Measurements from ENCODE around the gene CLCN6. TPM values are rescaled to one million over a fixed set of nuclear protein-coding genes. Genes with fewer than 3 reads are reported as not detected.
A peak's percentile ranks its signal among the peaks of the same experiment; 100 is the strongest.

Gene CLCN6
- total RNA-seq, 4 donors from 2014 or later: 24.3 to 30.3 (median 25.6) TPM

- Histone ChIP-seq H3K4me3 (no peak overlapping the region), H3K36me3 (peaks cover 0 to 99% (median 40%) of the 10 kb centered on the region in 3 donors), H3K27me3 (no peaks in the 10 kb centered on the region), H3K4me1 (no peaks in the 10 kb centered on the region), H3K27ac (no peak overlapping the region), H3K9me3 (no peaks in the 10 kb centered on the region)
- TF ChIP-seq, protein P1, sequence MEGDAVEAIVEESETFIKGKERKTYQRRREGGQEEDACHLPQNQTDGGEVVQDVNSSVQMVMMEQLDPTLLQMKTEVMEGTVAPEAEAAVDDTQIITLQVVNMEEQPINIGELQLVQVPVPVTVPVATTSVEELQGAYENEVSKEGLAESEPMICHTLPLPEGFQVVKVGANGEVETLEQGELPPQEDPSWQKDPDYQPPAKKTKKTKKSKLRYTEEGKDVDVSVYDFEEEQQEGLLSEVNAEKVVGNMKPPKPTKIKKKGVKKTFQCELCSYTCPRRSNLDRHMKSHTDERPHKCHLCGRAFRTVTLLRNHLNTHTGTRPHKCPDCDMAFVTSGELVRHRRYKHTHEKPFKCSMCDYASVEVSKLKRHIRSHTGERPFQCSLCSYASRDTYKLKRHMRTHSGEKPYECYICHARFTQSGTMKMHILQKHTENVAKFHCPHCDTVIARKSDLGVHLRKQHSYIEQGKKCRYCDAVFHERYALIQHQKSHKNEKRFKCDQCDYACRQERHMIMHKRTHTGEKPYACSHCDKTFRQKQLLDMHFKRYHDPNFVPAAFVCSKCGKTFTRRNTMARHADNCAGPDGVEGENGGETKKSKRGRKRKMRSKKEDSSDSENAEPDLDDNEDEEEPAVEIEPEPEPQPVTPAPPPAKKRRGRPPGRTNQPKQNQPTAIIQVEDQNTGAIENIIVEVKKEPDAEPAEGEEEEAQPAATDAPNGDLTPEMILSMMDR (IDR thresholded peaks at IDR 0.05): peak; percentile 94 to 97 (median 97)
- TF ChIP-seq EP300 (IDR thresholded peaks at IDR 0.05) (peak in 1 of 2 donors; percentile 44), POLR2A (IDR thresholded peaks at IDR 0.05) (no peak)
- peak; percentile 55 to 62 for DNase-seq (ENCODE audit: low spot score in 2 of 2)
- WGBS, 2 donors: 63% methylated on average over 40 of the region's 40 CpGs
Measured at GRCh38 chr1:11838349-11839272, 32.6 kb downstream of the CLCN6 start.

DNA sequence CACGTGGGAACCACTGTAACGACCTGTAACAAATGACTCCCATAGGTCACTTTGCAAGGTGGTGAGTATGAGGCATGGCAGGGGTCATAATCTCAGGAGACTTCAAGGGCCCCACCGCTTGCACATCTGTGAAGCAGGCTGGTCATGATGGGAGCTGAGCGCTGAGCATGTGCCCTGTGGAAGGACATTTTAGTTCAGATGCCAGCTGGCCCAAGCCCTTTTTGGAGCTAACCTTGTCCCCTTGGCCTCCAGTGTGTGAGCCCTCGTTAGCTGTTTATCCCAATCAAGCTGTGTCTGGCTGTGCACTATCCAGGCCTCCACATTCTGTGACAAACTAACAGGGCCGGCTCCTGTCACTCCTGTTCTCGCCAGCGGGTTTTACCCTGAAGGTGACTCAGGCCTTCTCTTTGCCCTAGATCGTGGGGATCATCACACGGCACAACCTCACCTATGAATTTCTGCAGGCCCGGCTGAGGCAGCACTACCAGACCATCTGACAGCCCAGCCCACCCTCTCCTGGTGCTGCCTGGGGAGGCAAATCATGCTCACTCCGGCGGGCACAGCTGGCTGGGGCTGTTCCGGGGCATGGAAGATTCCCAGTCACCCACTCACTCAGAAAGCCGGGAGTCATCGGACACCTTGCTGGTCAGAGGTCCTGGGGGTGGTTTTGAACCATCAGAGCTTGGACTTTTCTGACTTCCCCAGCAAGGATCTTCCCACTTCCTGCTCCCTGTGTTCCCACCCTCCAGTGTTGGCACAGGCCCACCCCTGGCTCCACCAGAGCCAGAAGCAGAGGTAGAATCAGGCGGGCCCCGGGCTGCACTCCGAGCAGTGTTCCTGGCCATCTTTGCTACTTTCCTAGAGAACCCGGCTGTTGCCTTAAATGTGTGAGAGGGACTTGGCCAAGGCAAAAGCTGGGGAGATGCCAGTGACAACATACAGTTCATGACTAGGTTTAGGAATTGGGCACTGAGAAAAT lies 34.0 kb downstream of the CLCN6 start:
- WGBS, 2 donors: 76 to 89% methylated on average over 18 to 20 of the region's 20 CpGs
- H3K9me3 ChIP-seq: no peaks in the 10 kb centered on the region
- H3K36me3 ChIP-seq: peaks cover 0 to 99% (median 32%) of the 10 kb centered on the region in 3 donors
- no peak overlapping the region for H3K27ac ChIP-seq
- no peak for DNase-seq (ENCODE audit: low spot score in 2 of 2)
- no peak overlapping the region for H3K4me3 ChIP-seq
- H3K4me1 ChIP-seq: no peaks in the 10 kb centered on the region
- no peaks in the 10 kb centered on the region for H3K27me3 ChIP-seq
- TF ChIP-seq EP300 (IDR thresholded peaks at IDR 0.05) (no peak), POLR2A (IDR thresholded peaks at IDR 0.05) (no peak)
- TF ChIP-seq, protein P1 (IDR thresholded peaks at IDR 0.05): no peak

DNA sequence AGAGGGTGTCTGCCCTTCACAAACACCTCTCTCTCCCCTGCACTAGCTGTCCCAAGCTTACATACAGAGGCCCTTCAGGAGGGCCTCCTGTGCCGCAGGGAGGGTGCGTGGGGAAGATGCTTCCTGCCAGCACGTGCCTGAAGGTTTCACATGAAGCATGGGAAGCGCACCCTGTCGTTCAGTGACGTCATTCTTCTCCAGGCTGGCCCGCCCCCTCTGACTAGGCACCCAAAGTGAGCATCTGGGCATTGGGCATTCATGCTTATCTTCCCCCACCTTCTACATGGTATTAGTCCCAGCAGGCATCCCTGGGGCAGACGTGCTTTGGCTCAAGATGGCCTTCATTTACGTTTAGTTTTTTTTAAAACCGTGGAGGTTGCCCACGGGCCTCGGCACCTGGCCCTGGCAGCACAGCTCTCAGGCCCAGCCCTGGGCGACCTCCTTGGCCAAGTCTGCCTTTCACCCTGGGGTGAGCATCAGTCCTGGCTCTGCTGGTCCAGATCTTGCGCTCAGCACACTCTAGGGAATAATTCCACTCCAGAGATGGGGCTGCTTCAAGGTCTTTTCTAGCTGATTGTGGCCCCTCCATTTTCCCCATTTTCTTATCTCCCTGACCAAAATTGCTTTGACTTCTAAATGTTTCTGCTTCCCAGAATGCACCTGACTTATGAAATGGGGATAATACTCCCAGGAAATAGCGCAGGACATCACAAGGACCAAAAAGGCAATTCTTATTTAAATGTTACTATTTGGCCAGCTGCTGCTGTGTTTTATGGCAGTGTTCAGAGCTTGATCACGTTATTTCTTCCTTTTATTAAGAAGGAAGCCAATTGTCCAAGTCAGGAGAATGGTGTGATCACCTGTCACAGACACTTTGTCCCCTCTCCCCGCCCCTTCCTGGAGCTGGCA lies 35.5 kb downstream of the CLCN6 start:
- DNase-seq (ENCODE audit: low spot score in 2 of 2): no peak
- Histone ChIP-seq H3K27ac (no peak overlapping the region), H3K4me3 (no peak overlapping the region), H3K9me3 (no peaks in the 10 kb centered on the region), H3K4me1 (no peaks in the 10 kb centered on the region), H3K27me3 (no peaks in the 10 kb centered on the region), H3K36me3 (peaks cover 0 to 98% (median 25%) of the 10 kb centered on the region in 3 donors)
- WGBS, 2 donors: 73 to 81% methylated on average over 16 to 17 of the region's 17 CpGs
- no peak for TF ChIP-seq POLR2A (IDR thresholded peaks at IDR 0.05)
- no peak for TF ChIP-seq EP300 (IDR thresholded peaks at IDR 0.05)
- TF ChIP-seq, protein P1 (IDR thresholded peaks at IDR 0.05): no peak

DNA sequence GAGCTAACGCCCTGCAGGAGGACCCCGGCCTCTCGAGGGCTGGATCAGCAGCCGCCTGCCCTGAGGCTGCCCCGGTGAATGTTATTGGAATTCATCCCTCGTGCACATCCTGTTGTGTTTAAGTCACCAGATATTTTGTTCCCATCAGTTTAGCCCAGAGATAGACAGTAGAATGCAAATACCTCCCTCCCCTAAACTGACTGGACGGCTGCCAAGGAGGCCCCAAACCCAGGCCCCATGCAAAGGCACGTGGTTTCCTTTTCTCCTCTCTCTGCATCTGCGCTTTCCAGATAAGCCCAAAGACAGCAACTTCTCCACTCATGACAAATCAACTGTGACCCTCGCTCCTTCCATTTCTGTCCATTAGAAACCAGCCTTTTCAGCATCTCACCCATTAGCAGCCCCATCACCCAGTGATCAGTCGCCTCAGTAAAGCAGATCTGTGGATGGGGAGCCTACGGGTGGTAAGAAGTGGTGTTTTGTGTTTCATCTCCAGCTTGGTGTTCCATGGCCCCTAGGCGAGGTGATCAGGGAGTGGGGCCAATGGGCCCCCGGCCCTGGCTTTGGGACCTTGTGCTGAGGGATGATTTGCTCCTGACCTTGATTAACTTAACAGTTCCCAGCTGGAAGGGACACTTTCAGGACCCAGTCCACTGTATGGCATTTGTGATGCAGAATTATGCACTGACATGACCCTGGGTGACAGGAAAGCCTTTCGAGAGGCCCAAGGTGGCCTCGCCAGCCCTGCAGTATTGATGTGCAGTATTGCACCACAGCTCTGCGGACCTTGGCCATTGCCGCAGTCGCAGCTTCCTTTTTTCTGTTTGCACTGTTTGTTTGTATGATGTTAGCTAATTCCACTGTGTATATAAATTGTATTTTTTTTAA lies 36.4 kb downstream of the CLCN6 start:
- H3K27me3 ChIP-seq: no peaks in the 10 kb centered on the region
- H3K4me3 ChIP-seq: no peak overlapping the region
- peaks cover 0 to 97% (median 17%) of the 10 kb centered on the region in 3 donors for H3K36me3 ChIP-seq
- TF ChIP-seq EP300 (IDR thresholded peaks at IDR 0.05): no peak
- TF ChIP-seq, protein P1 (IDR thresholded peaks at IDR 0.05): no peak
- TF ChIP-seq POLR2A (IDR thresholded peaks at IDR 0.05): no peak
- H3K4me1 ChIP-seq: no peaks in the 10 kb centered on the region
- 58 to 65% methylated on average over 19 of the region's 19 CpGs for WGBS, 2 donors
- no peaks in the 10 kb centered on the region for H3K9me3 ChIP-seq
- DNase-seq (ENCODE audit: low spot score in 2 of 2): peak in 1 of 2 donors; percentile 23
- H3K27ac ChIP-seq: no peak overlapping the region
